MG63 (cell line): ENCODE results near the gene FIGN. TPM values are rescaled to one million over a fixed set of nuclear protein-coding genes. Genes with fewer than 3 reads are reported as not detected.

Experiments used
- DNase-seq: peaks from one replicate; pipeline ENCODE4 v3.0.0-alpha.2; 2020
- H3K27me3 ChIP-seq: fragments of 250-450 bp; sonication (Bioruptor Pico); 2 replicates; pipeline ENCODE4 v1.5.1; 2020; ENCODE audit warnings: mild to moderate bottlenecking, moderate library complexity
- H3K36me3 ChIP-seq: fragments of 250-450 bp; sonication (Bioruptor Pico); 2 replicates; pipeline ENCODE4 v1.5.1; 2020; ENCODE audit warnings: mild to moderate bottlenecking, moderate library complexity
- H3K4me3 ChIP-seq: fragments of 250-450 bp; sonication (Bioruptor Pico); 2 replicates; pipeline ENCODE4 v1.5.1; 2020; ENCODE audit warnings: mild to moderate bottlenecking, moderate library complexity
- H3K9me3 ChIP-seq: fragments of 250-450 bp; sonication (Bioruptor Pico); 2 replicates; pipeline ENCODE4 v1.5.1; 2020; ENCODE audit warnings: mild to moderate bottlenecking, moderate library complexity
- total RNA-seq: library from RNA; depleted of rRNA; stranded (reverse); fragments of >200 nt; shearing (Covaris generic); gene quantifications from 2 replicates; pipeline ENCODE4 v1.2.3, GENCODE V29; 2014; ENCODE audit warnings: low replicate concordance

FIGN gene
- total RNA-seq, 1 experiment from 2014 or later: 0.16 TPM

GRCh38 chr2:163591461-163591860 is 144.3 kb downstream of the FIGN start:
- Histone ChIP-seq H3K9me3 (no peaks in the 10 kb centered on the region), H3K27me3 (no peaks in the 10 kb centered on the region), H3K36me3 (no peaks in the 10 kb centered on the region), H3K4me3 (no peak overlapping the region)
- DNase-seq: no peak

GRCh38 chr2:163580757-163581156 is 155.1 kb downstream of the FIGN start:
- H3K27me3 ChIP-seq: no peaks in the 10 kb centered on the region
- no peaks in the 10 kb centered on the region for H3K9me3 ChIP-seq
- H3K4me3 ChIP-seq: no peak overlapping the region
- no peaks in the 10 kb centered on the region for H3K36me3 ChIP-seq
- no peak for DNase-seq

GRCh38 chr2:163574309-163574708 is 161.5 kb downstream of the FIGN start:
- DNase-seq: no peak

GRCh38 chr2:163573652-163574051 is 162.2 kb downstream of the FIGN start:
- H3K4me3 ChIP-seq: no peak overlapping the region

More at GRCh38 chr2:163574309-163574708, 161.5 kb downstream of the FIGN start:
- no peak overlapping the region for H3K4me3 ChIP-seq
- no peaks in the 10 kb centered on the region for H3K9me3 ChIP-seq
- H3K27me3 ChIP-seq: no peaks in the 10 kb centered on the region
- no peaks in the 10 kb centered on the region for H3K36me3 ChIP-seq

GRCh38 chr2:163572850-163573249 is 163.0 kb downstream of the FIGN start:
- DNase-seq: no peak

More at GRCh38 chr2:163573652-163574051, 162.2 kb downstream of the FIGN start:
- no peak for DNase-seq
- H3K9me3 ChIP-seq: no peaks in the 10 kb centered on the region
- no peaks in the 10 kb centered on the region for H3K36me3 ChIP-seq
- no peaks in the 10 kb centered on the region for H3K27me3 ChIP-seq

GRCh38 chr2:163571423-163572102 is 164.2 kb downstream of the FIGN start:
- DNase-seq: no peak
- no peak overlapping the region for H3K4me3 ChIP-seq

More at GRCh38 chr2:163572850-163573249, 163.0 kb downstream of the FIGN start:
- H3K4me3 ChIP-seq: no peak overlapping the region
- no peaks in the 10 kb centered on the region for H3K9me3 ChIP-seq
- no peaks in the 10 kb centered on the region for H3K36me3 ChIP-seq
- no peaks in the 10 kb centered on the region for H3K27me3 ChIP-seq

GRCh38 chr2:163570391-163570790 is 165.4 kb downstream of the FIGN start:
- Histone ChIP-seq H3K4me3 (no peak overlapping the region), H3K9me3 (no peaks in the 10 kb centered on the region), H3K36me3 (no peaks in the 10 kb centered on the region), H3K27me3 (no peaks in the 10 kb centered on the region)
- no peak for DNase-seq

More at GRCh38 chr2:163571423-163572102, 164.2 kb downstream of the FIGN start:
- H3K9me3 ChIP-seq: no peaks in the 10 kb centered on the region
- H3K27me3 ChIP-seq: no peaks in the 10 kb centered on the region
- H3K36me3 ChIP-seq: no peaks in the 10 kb centered on the region

- no peak for DNase-seq
- Histone ChIP-seq H3K9me3 (no peaks in the 10 kb centered on the region), H3K4me3 (no peak overlapping the region), H3K36me3 (no peaks in the 10 kb centered on the region), H3K27me3 (no peaks in the 10 kb centered on the region)
Measured at GRCh38 chr2:163565192-163565591, 170.6 kb downstream of the FIGN start.

GRCh38 chr2:163564236-163564635 is 171.6 kb downstream of the FIGN start:
- Histone ChIP-seq H3K4me3 (no peak overlapping the region), H3K27me3 (no peaks in the 10 kb centered on the region), H3K9me3 (no peaks in the 10 kb centered on the region), H3K36me3 (no peaks in the 10 kb centered on the region)
- no peak for DNase-seq

- H3K4me3 ChIP-seq: no peak overlapping the region
- DNase-seq: no peak
- H3K27me3 ChIP-seq: no peaks in the 10 kb centered on the region
- no peaks in the 10 kb centered on the region for H3K36me3 ChIP-seq
- H3K9me3 ChIP-seq: no peaks in the 10 kb centered on the region
Measured at GRCh38 chr2:163563336-163563735, 172.5 kb downstream of the FIGN start.

GRCh38 chr2:163558251-163559021 is 177.4 kb downstream of the FIGN start:
- H3K4me3 ChIP-seq: no peak overlapping the region
- no peaks in the 10 kb centered on the region for H3K27me3 ChIP-seq
- H3K9me3 ChIP-seq: no peaks in the 10 kb centered on the region
- DNase-seq: no peak
- no peaks in the 10 kb centered on the region for H3K36me3 ChIP-seq

- Histone ChIP-seq H3K9me3 (no peaks in the 10 kb centered on the region), H3K4me3 (no peak overlapping the region), H3K36me3 (no peaks in the 10 kb centered on the region), H3K27me3 (no peaks in the 10 kb centered on the region)
- DNase-seq: no peak
Measured at GRCh38 chr2:163556511-163556910, 179.3 kb downstream of the FIGN start.

GRCh38 chr2:163554864-163555263 is 180.9 kb downstream of the FIGN start:
- H3K27me3 ChIP-seq: no peaks in the 10 kb centered on the region
- no peaks in the 10 kb centered on the region for H3K36me3 ChIP-seq
- H3K4me3 ChIP-seq: no peak overlapping the region
- H3K9me3 ChIP-seq: no peaks in the 10 kb centered on the region
- DNase-seq: no peak

- Histone ChIP-seq H3K4me3 (no peak overlapping the region), H3K27me3 (no peaks in the 10 kb centered on the region), H3K9me3 (no peaks in the 10 kb centered on the region), H3K36me3 (no peaks in the 10 kb centered on the region)
- no peak for DNase-seq
Measured at GRCh38 chr2:163553601-163554000, 182.2 kb downstream of the FIGN start.

- DNase-seq: no peak
- no peaks in the 10 kb centered on the region for H3K27me3 ChIP-seq
- H3K9me3 ChIP-seq: no peaks in the 10 kb centered on the region
- H3K36me3 ChIP-seq: no peaks in the 10 kb centered on the region
- no peak overlapping the region for H3K4me3 ChIP-seq
Measured at GRCh38 chr2:163552758-163553157, 183.1 kb downstream of the FIGN start.

- H3K9me3 ChIP-seq: no peaks in the 10 kb centered on the region
- no peak overlapping the region for H3K4me3 ChIP-seq
- no peaks in the 10 kb centered on the region for H3K27me3 ChIP-seq
- H3K36me3 ChIP-seq: no peaks in the 10 kb centered on the region
- no peak for DNase-seq
Measured at GRCh38 chr2:163551616-163552373, 184.0 kb downstream of the FIGN start.

GRCh38 chr2:163548970-163549369 is 186.8 kb downstream of the FIGN start:
- DNase-seq: no peak
- no peaks in the 10 kb centered on the region for H3K9me3 ChIP-seq
- no peaks in the 10 kb centered on the region for H3K36me3 ChIP-seq

More at GRCh38 chr2:163548970-163549369, 186.8 kb downstream of the FIGN start:
- Histone ChIP-seq H3K4me3 (no peak overlapping the region), H3K27me3 (no peaks in the 10 kb centered on the region)
